ENCODE results near the gene KSR1.

Gene KSR1

DNA sequence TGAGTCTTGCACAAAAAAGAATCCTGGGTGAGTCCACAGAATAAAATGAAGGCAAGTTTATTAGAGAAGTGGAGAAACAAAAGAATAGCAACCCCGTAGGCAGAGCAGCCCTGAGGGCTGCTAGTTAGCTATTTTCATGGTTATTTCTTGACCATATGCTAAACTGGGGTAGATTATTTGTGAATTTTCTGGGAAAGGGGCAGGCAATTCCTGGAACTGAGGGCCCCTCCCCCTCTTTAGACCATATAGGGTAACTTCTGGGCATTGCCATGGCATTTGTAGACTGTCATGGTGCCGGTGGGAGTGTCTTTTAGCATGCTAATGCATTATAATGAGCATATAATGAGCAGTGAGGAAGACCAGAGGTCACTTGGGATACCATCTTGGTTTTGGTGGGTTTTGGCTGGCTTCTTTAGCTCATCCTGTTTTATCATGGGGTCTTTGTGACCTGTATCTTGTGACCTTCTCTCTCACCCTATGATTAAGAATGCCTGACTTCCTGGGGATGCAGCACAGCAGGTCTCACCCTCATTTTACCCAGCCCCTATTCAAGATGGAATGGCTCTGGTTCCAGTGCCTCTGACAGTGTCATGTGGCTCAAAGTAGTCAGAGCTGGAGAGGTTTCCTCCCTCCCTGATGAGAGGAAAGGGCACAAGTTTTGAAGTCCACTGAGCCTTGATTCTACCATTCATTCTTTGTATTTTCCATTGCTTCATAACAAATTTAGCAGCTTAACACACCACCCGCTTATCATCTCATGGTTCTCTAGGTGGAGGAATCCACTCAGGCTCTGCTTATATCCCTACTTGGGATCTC is 119.1 kb downstream of the KSR1 start:
- no peak for DNase-seq

DNA sequence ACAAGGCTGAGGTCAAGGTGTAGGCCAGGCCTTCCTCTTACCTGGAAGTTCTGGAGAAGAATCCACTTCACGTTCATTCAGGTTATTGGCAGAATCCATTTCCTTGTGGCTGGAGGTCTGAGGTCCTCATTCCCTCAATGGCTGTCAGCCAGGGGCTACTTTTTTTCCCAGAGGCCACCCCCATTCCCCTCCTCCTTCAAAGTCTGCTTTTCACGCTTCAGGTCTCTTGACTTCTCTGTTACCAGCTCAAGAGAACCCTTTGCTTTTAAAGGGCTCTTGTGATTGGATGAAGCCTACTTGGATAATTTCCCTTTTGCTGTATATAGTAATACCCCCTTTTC is 119.6 kb downstream of the KSR1 start:
- DNase-seq = no peak

DNA sequence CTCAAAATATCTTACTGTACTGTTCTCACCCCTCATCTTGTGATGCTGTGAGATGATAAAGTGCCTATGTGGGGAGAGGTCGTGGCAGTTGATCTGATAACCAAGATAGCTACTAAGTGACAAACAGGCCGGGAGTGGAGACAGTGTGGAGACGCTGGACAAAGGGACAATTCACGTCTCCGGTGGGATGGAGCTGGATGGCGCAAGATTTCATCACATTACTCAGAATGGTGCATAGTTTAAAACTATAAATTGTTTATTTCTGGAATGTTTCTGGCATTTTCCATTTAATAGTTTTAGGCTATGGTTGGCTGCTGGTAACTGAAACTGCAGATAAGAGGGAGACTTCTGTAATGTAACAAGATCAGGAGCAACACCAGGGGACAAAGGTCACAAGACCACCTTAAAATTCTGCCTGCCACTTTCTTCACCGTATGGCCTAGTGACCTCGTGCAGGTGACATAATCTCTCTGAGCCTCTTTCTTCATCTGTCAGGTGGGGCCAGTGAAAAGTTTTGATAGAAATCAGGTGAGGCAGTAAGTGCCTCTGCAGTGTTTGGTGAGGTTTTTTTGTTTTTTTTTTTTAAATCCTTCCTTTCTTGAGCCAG is 120.3 kb downstream of the KSR1 start:
- no peak for DNase-seq

DNA sequence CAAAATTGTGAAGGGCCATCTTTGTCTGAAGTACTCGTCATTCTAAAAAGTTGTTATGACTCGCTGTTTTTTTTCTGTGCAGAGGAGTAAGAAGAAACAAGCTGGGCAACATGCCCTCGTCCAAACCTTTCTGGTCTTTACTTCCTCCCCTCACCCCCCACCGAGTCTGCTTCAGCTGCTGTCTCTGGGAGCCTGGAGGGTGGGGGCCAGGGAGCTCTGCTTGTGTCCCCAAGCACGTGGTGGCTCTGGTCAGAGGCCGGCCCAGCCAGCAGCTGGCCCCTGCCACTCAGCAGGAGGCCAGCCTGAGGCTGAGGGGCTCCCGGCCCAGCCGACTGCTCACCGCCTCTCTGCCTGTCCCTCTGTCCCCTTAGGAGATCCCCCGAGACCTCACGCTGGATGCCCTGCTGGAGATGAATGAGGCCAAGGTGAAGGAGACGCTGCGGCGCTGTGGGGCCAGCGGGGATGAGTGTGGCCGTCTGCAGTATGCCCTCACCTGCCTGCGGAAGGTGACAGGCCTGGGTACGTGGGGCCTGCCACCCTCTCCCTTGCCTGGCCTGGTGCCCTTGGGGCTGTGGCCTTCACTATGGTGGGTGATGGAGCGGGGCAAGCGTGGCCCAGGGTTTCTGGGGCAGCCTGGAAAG is 121.0 kb downstream of the KSR1 start:
- DNase-seq = no peak

DNA sequence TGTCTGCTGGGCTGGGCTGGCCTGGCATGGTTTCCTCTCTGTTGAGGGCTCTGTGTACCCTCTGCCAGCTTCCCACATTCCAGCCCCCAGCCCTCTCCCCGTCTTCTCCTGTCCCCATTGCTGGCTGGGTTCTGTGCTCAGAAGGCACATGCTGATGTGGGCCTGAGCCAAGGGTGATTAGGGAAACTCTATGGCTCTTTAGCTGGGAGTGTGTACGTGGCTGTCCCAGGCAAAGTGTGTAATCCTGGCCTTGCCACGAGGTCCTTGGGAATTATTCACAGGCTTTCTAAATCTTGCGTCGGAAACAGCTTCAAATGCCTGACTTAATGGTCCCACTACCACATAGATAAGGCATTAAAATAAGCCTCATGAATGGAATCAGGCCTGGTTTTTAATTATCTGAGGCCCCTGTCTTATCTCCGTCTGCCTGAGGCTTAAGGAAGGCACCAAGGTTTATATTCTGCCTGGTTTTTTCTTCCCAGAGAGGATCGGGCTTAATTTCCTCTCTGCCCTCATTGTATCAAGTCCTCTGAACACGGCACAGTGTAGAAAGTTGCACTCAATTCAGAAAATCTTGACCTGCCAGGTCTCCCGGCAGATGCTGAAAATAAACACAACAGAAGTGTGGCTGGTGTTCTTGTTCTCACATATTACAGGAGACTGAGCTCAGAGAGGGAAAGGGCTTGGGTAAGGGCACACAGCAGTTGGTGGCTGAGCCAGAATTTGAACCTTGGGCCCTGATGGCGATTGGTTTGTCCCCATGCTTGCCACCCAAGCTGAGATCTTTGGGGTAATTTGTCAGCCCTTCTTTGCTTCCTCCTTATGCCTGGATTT is 121.9 kb downstream of the KSR1 start:
- DNase-seq = no peak

DNA sequence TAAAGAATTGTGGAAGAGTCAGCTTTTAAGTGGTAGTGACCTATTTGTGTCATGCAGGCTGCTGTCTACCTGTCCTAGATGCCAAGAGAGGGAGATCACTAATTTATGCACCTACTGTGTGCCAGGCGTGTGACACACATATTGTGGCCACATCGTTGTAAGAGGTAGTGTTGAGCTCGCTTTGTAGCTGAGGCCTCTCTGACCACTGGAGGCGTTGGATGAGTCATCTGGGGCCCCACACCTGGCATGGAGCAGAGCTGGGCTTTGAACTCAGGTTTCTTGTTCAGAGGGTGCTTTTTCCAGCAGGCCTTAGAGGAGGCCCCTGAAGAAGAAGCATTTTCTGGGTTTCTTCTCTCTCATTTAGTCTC is 122.5 kb downstream of the KSR1 start:
- no peak for DNase-seq

DNA sequence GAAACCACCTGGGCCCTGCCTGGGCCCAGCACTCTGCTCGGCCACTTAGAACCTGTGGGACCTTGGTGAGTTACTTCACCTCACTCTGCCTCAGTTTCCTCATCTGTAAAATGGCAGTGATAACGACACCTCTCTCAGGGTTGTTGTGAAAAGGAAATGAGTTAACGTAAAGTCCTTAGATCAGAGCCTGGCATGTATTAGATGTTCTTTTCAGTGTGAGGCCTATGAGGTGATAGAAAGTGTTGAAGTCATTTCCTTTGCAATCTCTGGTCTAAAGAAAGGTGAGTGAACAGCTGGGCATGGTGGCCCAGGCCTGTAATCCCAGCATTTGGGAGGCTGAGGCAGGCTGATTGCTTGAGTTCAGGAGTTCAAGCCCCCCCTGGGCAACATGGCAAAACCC is 123.1 kb downstream of the KSR1 start:
- DNase-seq = no peak

DNA sequence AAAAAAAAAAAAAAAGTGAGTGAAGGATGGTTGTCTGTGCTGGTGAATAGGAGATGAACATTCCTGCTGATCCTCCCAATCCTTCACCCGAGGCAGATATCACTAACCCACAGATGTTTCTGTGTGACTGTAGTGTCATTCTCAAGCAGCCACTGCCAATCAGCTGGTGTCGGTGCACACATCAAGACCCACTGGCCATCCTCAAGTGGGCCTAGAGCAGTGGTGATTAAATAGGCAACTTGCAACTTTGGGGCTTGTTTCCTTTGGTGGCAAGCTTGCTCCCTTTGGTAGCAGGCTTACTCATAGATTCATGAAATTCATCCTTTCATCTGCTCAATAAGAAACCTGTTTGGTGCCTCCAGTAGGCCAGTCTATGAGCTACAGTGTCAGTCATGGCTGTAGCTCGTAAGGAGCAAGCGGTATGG is 123.7 kb downstream of the KSR1 start:
- DNase-seq = no peak

DNA sequence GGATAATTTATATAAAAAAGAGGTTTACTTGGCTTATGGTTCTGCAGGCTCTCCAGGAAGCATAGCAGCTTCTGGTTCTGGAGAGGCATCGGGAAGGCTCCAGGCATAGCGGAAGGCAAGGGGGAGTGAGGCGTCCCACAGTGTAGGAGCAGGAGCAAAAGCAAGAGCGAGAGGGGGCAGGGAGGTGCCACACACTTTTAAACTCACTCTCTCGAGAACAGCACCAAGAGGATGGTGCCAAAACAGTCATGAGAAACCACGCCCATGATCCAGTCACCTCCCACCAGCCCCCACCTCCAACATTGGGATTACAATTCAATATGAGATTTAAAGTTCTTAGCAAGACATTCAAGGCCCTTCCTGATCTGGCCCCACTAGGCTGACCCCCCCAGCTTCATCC is 124.8 kb downstream of the KSR1 start:
- no peak for DNase-seq

DNA sequence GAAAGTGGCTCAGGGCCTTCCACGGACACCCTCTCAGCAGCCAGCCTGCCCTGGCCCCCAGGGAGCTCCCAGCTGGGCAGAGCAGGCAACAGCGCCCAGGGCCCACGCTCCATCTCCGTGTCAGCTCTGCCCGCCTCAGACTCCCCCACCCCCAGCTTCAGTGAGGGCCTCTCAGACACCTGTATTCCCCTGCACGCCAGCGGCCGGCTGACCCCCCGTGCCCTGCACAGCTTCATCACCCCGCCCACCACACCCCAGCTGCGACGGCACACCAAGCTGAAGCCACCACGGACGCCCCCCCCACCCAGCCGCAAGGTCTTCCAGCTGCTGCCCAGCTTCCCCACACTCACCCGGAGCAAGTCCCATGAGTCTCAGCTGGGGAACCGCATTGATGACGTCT is 126.4 kb downstream of the KSR1 start:
- DNase-seq = no peak

DNA sequence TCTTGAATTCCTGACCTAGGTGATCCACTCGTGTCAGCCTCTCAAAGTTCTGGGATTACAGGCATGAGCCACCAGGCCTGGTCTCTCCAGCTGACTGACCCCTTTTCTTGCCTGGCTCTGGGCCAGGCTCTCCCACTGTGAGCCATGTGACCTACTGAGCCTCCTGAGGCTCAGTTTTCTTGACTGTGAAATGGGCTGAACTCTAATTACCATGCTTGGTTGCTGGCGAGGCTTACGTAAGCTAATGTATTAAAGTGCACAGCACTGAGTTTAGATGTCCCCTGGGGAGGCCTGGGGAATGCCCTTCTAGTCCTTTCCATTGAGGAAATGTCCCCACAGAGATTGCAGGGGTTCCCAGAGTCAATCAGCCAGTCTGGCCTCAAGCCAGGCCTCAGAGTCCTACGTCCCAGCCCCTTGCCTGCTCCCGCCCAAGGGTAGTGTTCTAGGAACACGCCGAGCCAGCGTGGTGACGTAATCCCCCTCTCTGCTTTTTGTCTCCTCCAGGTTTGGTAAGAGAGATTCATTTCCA is 129.0 kb downstream of the KSR1 start:
- no peak for DNase-seq

DNA sequence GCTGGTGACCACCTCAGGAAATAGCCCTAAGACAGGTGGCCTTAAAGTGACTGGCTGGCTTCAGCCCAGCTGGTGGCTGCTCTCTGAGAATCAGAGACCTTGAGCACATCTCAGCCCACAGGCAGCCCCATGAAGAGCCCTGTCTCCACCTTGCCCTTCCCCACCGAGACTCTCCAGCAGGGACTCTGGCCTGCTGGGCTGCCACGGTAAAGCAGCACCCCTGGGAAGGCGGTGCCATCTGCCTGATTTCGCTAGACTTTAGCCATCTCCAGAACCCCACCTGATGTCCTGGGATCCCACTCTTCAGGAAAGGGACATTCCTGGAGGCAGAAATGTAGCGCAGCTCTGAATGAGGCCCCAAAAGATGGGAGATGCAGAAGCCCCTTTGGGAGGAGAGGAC is 129.5 kb downstream of the KSR1 start:
- DNase-seq = no peak

DNA sequence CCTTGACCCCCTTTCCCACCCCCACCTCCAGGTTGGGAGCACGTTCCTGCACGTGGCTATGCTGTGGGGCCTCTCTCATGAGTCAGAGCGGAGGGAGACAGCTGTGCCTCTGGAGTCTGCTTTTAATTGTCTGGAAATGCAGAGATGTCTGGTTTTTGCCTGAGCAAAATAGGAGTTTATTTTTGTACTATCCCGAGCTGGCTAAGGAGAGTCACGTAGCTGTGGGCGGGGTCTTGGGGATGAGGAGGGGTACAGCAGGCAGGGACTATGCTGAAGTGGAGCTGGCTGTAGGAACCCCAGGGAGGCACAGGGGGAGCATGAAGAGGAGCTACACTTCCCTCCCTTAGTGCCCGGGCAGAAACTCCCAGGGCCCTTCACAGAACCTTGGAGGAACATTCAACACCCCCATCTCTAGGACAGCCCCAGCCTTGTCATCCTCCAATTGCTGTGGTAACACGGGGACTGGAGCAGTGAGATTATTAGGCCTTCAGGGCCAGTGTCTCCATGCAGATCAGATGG is 130.0 kb downstream of the KSR1 start:
- no peak for DNase-seq

DNA sequence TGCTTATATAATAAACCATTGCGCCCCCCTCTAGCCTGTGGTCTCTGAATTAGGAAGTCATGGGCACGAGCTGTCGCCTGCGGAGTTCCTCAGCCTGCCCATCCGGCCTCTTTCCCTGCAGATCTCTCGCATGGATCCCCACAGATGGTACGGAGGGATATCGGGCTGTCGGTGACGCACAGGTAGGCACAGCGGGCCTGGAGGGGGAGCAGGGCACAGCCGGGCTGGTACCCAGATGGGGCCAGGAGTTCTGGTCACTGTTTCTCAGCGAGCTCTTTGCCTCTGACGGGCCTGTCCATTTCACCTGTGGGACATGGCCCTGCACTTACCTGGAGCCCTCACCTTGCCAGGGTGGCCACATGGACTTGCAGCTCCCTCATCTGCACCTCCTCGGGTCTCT is 132.1 kb downstream of the KSR1 start:
- DNase-seq = no peak

DNA sequence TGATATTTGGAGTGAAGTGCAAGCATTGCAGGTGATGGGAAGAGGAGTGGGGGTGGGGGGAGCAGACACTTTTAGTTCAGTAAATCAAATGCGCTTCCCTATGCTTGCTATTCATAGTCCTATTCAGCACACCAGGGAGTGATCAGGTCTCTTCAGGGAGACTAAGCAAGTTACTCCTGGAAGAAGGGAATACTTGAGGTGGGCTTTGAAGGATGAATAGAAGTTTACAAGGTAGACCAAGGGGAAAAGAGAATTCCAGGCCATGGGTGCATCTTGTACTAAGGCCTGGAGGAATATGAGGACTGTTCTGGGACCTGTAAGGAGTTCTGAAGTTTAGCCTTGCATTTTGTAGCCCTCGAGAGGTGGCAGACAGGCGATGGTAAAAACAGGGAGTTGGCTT is 134.6 kb downstream of the KSR1 start:
- DNase-seq = no peak

DNA sequence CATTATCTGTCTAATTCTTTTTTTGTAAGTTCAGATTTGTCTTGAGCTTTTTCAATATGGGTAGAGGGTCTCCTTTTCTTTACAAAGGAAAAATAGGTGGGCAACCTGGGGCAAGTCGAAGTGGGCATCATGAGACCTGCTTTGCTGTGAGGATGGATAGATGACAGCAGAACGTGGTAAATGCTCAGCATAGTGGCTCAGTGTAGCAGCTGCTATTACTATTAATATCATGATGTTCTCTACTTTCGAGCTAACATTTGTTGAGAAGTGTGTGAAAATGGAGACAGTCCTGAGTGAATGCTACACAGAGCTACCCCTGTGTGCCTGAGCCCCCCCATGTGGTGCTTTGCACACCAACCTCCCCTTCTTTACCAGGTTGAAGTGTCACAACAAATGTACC is 135.7 kb downstream of the KSR1 start:
- no peak for DNase-seq

DNA sequence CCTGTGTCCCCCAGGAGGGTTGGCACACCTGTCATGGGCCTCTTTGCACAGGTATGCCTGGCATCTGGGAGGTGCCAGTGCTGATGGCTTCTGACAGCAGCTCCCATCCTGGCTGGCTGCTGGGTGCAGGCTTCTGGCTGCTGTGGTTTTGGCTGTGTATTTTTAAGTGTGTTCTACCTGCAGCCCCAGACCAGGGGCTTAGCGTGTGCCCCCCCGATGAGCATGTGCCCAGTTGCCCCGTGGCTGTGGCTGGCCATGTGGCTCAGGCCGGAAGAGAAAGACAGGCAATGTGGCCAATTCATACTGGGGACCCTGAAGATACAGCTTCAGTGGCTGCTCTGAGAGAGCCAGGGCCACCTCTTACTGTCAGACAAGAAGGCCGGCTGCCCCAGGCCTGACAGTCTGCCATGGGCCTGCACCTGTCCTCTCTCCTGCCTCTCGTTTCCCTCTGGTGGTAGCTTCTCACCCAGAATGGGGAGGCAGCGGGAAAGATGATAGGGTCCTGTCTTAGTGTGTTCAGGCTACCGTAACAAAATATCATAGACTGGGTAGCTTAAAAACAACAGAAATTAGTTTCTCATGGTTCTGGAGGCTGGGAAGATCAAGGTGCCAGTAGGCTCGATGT is 137.1 kb downstream of the KSR1 start:
- no peak for DNase-seq

DNA sequence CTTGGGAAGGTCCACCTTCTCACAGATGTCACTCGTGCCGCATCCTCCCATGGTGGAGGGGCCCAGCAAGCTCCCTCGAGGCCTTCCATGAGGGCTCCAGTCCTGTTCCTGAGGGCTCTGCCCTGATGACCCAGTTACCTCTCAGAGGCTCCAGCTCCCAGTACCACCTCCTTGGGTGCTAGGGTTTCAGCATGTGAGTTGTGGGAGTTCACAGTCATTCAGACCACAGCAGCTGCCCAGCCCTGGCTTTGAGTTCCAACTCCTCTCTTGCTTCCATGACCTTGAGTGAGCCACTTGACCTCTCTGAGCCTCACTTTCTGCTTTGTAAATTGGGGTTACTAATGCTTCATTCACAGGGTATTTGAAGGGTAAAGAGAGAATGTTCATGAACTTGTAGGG is 137.6 kb downstream of the KSR1 start:
- no peak for DNase-seq

DNA sequence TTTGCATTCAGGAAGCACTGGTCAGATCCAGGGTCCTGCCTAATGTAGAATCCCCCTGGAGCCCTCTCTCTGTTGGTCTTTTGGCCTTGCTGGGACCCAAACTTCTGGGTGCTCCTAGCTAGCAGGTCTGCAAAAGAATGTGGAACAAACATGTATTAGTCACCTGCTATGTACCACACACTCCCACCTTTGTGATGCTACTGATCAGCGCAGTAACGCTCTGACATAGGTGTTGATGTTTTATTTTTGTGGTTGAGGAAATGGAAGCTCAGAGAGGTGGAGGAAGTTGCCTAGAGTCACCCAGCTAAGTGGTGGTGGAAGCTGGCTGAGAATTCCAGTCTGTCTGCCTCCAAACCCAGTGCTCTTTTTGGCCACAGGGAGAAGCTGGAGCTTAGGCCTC is 139.0 kb downstream of the KSR1 start:
- no peak for DNase-seq

DNA sequence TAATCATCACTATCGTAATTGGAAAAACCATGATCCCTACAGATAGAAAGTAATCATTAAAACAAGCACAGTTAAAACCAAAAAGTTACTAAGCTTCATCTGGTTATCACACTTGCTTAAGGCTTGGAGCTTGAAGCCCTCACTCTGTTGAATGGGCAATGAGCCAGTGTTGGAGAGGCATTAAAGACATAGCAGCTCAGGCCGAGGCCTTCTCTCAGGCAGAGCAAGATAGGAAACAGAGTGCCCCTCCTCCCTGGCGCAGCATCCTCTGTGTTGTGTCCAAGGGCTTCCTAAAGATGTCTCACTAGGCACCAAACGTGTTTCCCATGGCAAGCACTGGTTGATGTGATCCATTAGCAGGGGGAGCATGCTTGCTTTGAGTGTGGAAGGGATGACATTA is 139.8 kb downstream of the KSR1 start:
- no peak for DNase-seq

DNA sequence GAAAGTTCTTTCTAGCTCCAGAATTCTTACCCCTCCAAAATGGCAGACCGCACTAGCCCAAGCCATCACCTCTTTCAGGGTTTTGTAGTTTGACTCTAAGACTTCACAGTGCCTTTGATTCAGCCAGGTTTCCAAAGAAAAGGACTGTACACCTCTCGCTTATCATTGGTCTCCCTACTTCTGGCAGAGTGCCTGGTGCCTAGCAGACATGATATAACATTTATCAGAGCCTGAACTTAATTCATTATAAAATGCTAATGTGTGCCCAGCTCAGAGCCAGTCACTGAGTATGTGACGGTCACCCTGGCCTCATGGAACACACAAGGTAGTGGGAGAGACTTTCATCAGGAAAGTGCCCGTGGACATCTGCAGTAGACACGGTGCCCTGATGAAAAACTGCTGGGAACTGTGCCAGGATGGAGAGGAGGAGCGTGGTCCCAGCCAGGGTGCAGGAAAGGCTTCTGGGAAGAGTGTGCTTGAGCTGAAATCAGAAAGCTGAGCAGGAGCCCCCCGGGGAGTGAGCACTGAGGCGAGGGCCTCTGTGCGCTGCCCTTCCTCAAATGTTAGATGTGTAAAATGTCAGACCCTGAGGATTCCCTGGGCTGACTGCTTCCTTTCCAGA is 140.4 kb downstream of the KSR1 start:
- no peak for DNase-seq

DNA sequence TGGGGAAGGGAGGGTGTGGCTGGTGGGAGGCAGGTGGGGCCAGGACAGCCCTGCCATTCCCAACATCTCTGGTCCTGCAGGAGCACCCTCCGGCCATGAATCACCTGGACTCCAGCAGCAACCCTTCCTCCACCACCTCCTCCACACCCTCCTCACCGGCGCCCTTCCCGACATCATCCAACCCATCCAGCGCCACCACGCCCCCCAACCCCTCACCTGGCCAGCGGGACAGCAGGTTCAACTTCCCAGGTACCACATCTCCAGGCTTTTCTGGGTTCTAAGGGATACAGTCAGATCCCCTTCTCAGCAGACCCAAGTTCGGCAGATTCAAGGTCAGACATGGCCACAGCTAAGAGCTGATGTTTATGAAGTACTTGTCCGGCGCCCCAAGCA is 140.9 kb downstream of the KSR1 start:
- DNase-seq = no peak

All from CD4-positive, alpha-beta T cell treated with Interleukin-17A for 1 hour (primary cell).